Nephron (organoid): ENCODE results near the gene ILDR2.

Experiments
- H3K27ac Mint-ChIP-seq, 3 experiments: 2 replicates each; pipeline ENCODE4 v1.8.0; 2020; ENCODE audit warnings: mixed read lengths in 3 of 3, mild to moderate bottlenecking in 2 of 3, moderate library complexity in 1 of 3
- H3K27me3 Mint-ChIP-seq: 2 replicates; pipeline ENCODE4 v1.8.0; 2021; ENCODE audit warnings: low read depth, mild to moderate bottlenecking, moderate library complexity, mixed read lengths
- H3K36me3 Mint-ChIP-seq: 2 replicates; pipeline ENCODE4 v1.8.0; 2020; ENCODE audit warnings: low read depth, mixed read lengths
- H3K4me1 Mint-ChIP-seq: 2 replicates; pipeline ENCODE4 v1.8.0; 2020; ENCODE audit warnings: mixed read lengths
- H3K4me3 Mint-ChIP-seq, 3 experiments: 2 replicates each; pipeline ENCODE4 v1.8.0; 2020; ENCODE audit warnings: mild to moderate bottlenecking in 3 of 3, mixed read lengths in 3 of 3, moderate library complexity in 2 of 3
- H3K9me3 Mint-ChIP-seq: 2 replicates; pipeline ENCODE4 v1.8.0; 2020; ENCODE audit warnings: mixed read lengths
- CTCF ChIP-seq, 3 experiments: fragments of 200-600 bp; sonication (generic); IDR thresholded peaks; one replicate each; pipeline ENCODE4 v1.5.0; 2021; ENCODE audit warnings: antibody characterized with exemption in 3 of 3; ENCODE audit not compliant: unreplicated experiment in 3 of 3

ILDR2 gene

GRCh38 chr1:166975361-166976129 lies at the start of gene ILDR2:
Gene ILDR2 (minus strand): TSS chr1:166975540. CDS start chr1:166975268, 272 bp downstream.
- Mint-ChIP-seq H3K4me1 (peaks cover 19% of the 10 kb centered on the region), H3K9me3 (no peaks in the 10 kb centered on the region), H3K27ac (peak within 1 kb of the TSS in 2 of 3 experiments; percentile 23 to 44), H3K36me3 (no peaks in the 10 kb centered on the region), H3K27me3 (peaks cover 83% of the 10 kb centered on the region), H3K4me3 (peak within 1 kb of the TSS; percentile 82 to 90 (median 84))
- TF ChIP-seq CTCF (IDR thresholded peaks at IDR 0.05; ENCODE audit: unreplicated experiment in 3 of 3): no peak

GRCh38 chr1:167022384-167022783 lies 47.0 kb upstream of the ILDR2 start:
- H3K4me1 Mint-ChIP-seq: no peaks in the 10 kb centered on the region
- no peak for TF ChIP-seq CTCF (IDR thresholded peaks at IDR 0.05; ENCODE audit: unreplicated experiment in 3 of 3)
- no peaks in the 10 kb centered on the region for H3K36me3 Mint-ChIP-seq
- H3K4me3 Mint-ChIP-seq: no peak overlapping the region
- no peak overlapping the region for H3K27ac Mint-ChIP-seq
- peaks cover 4% of the 10 kb centered on the region for H3K9me3 Mint-ChIP-seq
- H3K27me3 Mint-ChIP-seq: no peaks in the 10 kb centered on the region

GRCh38 chr1:167016100-167016750 lies 40.9 kb upstream of the ILDR2 start:
- TF ChIP-seq CTCF (IDR thresholded peaks at IDR 0.05; ENCODE audit: unreplicated experiment in 3 of 3): no peak
- H3K27me3 Mint-ChIP-seq: no peaks in the 10 kb centered on the region
- no peaks in the 10 kb centered on the region for H3K9me3 Mint-ChIP-seq
- H3K4me3 Mint-ChIP-seq: no peak overlapping the region
- no peak overlapping the region for H3K27ac Mint-ChIP-seq
- no peaks in the 10 kb centered on the region for H3K36me3 Mint-ChIP-seq
- H3K4me1 Mint-ChIP-seq: no peaks in the 10 kb centered on the region

GRCh38 chr1:167013108-167013929 lies 38.0 kb upstream of the ILDR2 start:
- no peaks in the 10 kb centered on the region for H3K27me3 Mint-ChIP-seq
- H3K4me3 Mint-ChIP-seq: no peak overlapping the region
- H3K27ac Mint-ChIP-seq: no peak overlapping the region
- TF ChIP-seq CTCF (IDR thresholded peaks at IDR 0.05; ENCODE audit: unreplicated experiment in 3 of 3): no peak
- no peaks in the 10 kb centered on the region for H3K9me3 Mint-ChIP-seq
- no peaks in the 10 kb centered on the region for H3K36me3 Mint-ChIP-seq
- H3K4me1 Mint-ChIP-seq: no peaks in the 10 kb centered on the region

- Mint-ChIP-seq H3K4me3 (no peak overlapping the region), H3K9me3 (no peaks in the 10 kb centered on the region), H3K27ac (no peak overlapping the region), H3K4me1 (no peaks in the 10 kb centered on the region), H3K27me3 (no peaks in the 10 kb centered on the region), H3K36me3 (no peaks in the 10 kb centered on the region)
- TF ChIP-seq CTCF (IDR thresholded peaks at IDR 0.05; ENCODE audit: unreplicated experiment in 3 of 3): no peak
Measured at GRCh38 chr1:167012570-167012969, 37.2 kb upstream of the ILDR2 start.
